HEK293 (cell line): Measurements from ENCODE around the gene TSPAN7.

Source experiments
- CTCF ChIA-PET: fragments of 350-600 bp; formaldehyde crosslinking; extraction: SDS; loops from one replicate; lab custom pipeline; 2021; ENCODE audit warnings: antibody characterized with exemption; lab: Yijun Ruan, JAX
- POLR2A ChIA-PET: fragments of 300-600 bp; formaldehyde crosslinking; extraction: SDS; loops from one replicate; lab custom pipeline; 2020; ENCODE audit warnings: antibody characterized with exemption, inconsistent platforms; lab: Yijun Ruan, JAX
- H3K27ac ChIP-seq: fragments of 200-500 bp; sonication (Bioruptor generic); 2 replicates; pipeline ENCODE4 v1.5.1; 2014; ENCODE audit warnings: low read depth, low read length, control low read depth, inconsistent platforms; ENCODE audit errors: extremely low read depth
- H3K36me3 ChIP-seq, 2 experiments: fragments of 200-500 bp in 1 of 2; sonication (Bioruptor generic) in 1 of 2; 1 replicate in 1 of 2; 2 replicates in 1 of 2; pipeline ENCODE4 v1.5.1; 2014 to 2017; ENCODE audit warnings: inconsistent platforms in 2 of 2, low read length in 2 of 2; ENCODE audit not compliant: control insufficient read depth in 2 of 2, insufficient read depth in 1 of 2
- H3K4me1 ChIP-seq: fragments of 200-500 bp; sonication (Bioruptor generic); 2 replicates; pipeline ENCODE4 v1.5.1; 2014; ENCODE audit warnings: mild to moderate bottlenecking, low read length, inconsistent platforms; ENCODE audit not compliant: control insufficient read depth, insufficient read depth
- H3K4me3 ChIP-seq: 2 replicates; pipeline ENCODE4 v1.5.1; 2011; ENCODE audit warnings: low read depth, mild to moderate bottlenecking, control low read depth, low read length, moderate library complexity
- H3K9me3 ChIP-seq: fragments of 200-500 bp; sonication (Bioruptor generic); 2 replicates; pipeline ENCODE4 v1.5.1; 2014; ENCODE audit warnings: low read depth, low read length, inconsistent platforms; ENCODE audit not compliant: control insufficient read depth, insufficient read depth
- EGR2 ChIP-seq: fragments of 450-650 bp; formaldehyde crosslinking; IDR thresholded peaks from 2 replicates; pipeline ENCODE4 v1.5.1; 2016; ENCODE audit warnings: low read depth, missing biosample characterization, missing genetic modification characterization
- GLIS1 ChIP-seq: fragments of 450-650 bp; formaldehyde crosslinking; IDR thresholded peaks from 2 replicates; pipeline ENCODE4 v1.5.1; 2016; ENCODE audit warnings: missing biosample characterization, missing genetic modification characterization
- GLIS2 ChIP-seq: fragments of 450-650 bp; formaldehyde crosslinking; IDR thresholded peaks from 2 replicates; pipeline ENCODE4 v1.5.1; 2016; ENCODE audit warnings: missing biosample characterization, missing genetic modification characterization
- HOXC10 ChIP-seq: sonication (generic); formaldehyde crosslinking; IDR thresholded peaks from 2 replicates; pipeline ENCODE4 v1.8.1; 2023; ENCODE audit warnings: mild to moderate bottlenecking, missing genetic modification reagents
- KLF17 ChIP-seq: fragments of 450-650 bp; formaldehyde crosslinking; IDR thresholded peaks from 2 replicates; pipeline ENCODE4 v1.5.1; 2016; ENCODE audit warnings: missing biosample characterization, missing genetic modification characterization
- PRDM4 ChIP-seq: fragments of 450-650 bp; formaldehyde crosslinking; IDR thresholded peaks from 2 replicates; pipeline ENCODE4 v1.5.1; 2017; ENCODE audit warnings: missing biosample characterization, missing genetic modification characterization
- RBAK ChIP-seq: fragments of 450-650 bp; formaldehyde crosslinking; IDR thresholded peaks from 2 replicates; pipeline ENCODE4 v1.5.1; 2016; ENCODE audit warnings: missing biosample characterization, missing genetic modification characterization
- TRIM28 ChIP-seq: IDR thresholded peaks from 2 replicates; pipeline ENCODE4 v1.6.1; 2011; ENCODE audit warnings: low read length, control low read depth, borderline replicate concordance
- ZBTB21 ChIP-seq: fragments of 450-650 bp; formaldehyde crosslinking; IDR thresholded peaks from 2 replicates; pipeline ENCODE4 v1.5.1; 2017; ENCODE audit warnings: missing biosample characterization, missing genetic modification characterization
- ZEB2 ChIP-seq: fragments of 450-650 bp; formaldehyde crosslinking; IDR thresholded peaks from 2 replicates; pipeline ENCODE4 v1.5.1; 2016; ENCODE audit warnings: missing biosample characterization, missing genetic modification characterization
- ZFP3 ChIP-seq: fragments of 450-650 bp; formaldehyde crosslinking; IDR thresholded peaks from 2 replicates; pipeline ENCODE4 v1.5.1; 2016; ENCODE audit warnings: low read depth, missing biosample characterization, missing genetic modification characterization
- ZIC2 ChIP-seq: fragments of 450-650 bp; formaldehyde crosslinking; IDR thresholded peaks from 2 replicates; pipeline ENCODE4 v1.5.1; 2016; ENCODE audit warnings: missing biosample characterization, missing genetic modification characterization
- ZNF140 ChIP-seq: fragments of 450-650 bp; formaldehyde crosslinking; IDR thresholded peaks from 2 replicates; pipeline ENCODE4 v1.5.1; 2016; ENCODE audit warnings: missing biosample characterization, missing genetic modification characterization
- ZNF155 ChIP-seq: fragments of 450-650 bp; formaldehyde crosslinking; IDR thresholded peaks from 2 replicates; pipeline ENCODE4 v1.5.1; 2016; ENCODE audit warnings: missing biosample characterization, missing genetic modification characterization
- ZNF169 ChIP-seq: fragments of 450-650 bp; formaldehyde crosslinking; IDR thresholded peaks from 2 replicates; pipeline ENCODE4 v1.5.1; 2016; ENCODE audit warnings: missing biosample characterization, missing genetic modification characterization
- ZNF266 ChIP-seq: fragments of 450-650 bp; formaldehyde crosslinking; IDR thresholded peaks from 2 replicates; pipeline ENCODE4 v1.5.1; 2016; ENCODE audit warnings: missing biosample characterization, missing genetic modification characterization, low read depth
- ZNF280D ChIP-seq: fragments of 450-650 bp; formaldehyde crosslinking; IDR thresholded peaks from 2 replicates; pipeline ENCODE4 v1.5.1; 2016; ENCODE audit warnings: missing biosample characterization, missing genetic modification characterization
- ZNF433 ChIP-seq: fragments of 450-650 bp; formaldehyde crosslinking; IDR thresholded peaks from 2 replicates; pipeline ENCODE4 v1.5.1; 2016; ENCODE audit warnings: missing biosample characterization, missing genetic modification characterization, low read depth
- TF ChIP-seq, protein P1 (sequence below): fragments of 450-650 bp; formaldehyde crosslinking; conservative IDR thresholded peaks from 2 replicates; pipeline ENCODE4 v1.5.1; 2016; ENCODE audit warnings: low read depth, missing biosample characterization, missing genetic modification characterization
- TF ChIP-seq, protein P2 (sequence below): fragments of 450-650 bp; formaldehyde crosslinking; IDR thresholded peaks from 2 replicates; pipeline ENCODE4 v1.5.1; 2016; ENCODE audit warnings: missing biosample characterization, missing genetic modification characterization
- TF ChIP-seq, protein P3 (sequence below): fragments of 450-650 bp; formaldehyde crosslinking; IDR thresholded peaks from 2 replicates; pipeline ENCODE4 v1.5.1; 2017; ENCODE audit warnings: missing biosample characterization, missing genetic modification characterization

The TSPAN7 gene

GRCh38 chrX:38561951-38562719, 793 bp downstream of the TSPAN7 start:
- POLR2A ChIA-PET: no interaction called here
- TF ChIP-seq, protein P1, sequence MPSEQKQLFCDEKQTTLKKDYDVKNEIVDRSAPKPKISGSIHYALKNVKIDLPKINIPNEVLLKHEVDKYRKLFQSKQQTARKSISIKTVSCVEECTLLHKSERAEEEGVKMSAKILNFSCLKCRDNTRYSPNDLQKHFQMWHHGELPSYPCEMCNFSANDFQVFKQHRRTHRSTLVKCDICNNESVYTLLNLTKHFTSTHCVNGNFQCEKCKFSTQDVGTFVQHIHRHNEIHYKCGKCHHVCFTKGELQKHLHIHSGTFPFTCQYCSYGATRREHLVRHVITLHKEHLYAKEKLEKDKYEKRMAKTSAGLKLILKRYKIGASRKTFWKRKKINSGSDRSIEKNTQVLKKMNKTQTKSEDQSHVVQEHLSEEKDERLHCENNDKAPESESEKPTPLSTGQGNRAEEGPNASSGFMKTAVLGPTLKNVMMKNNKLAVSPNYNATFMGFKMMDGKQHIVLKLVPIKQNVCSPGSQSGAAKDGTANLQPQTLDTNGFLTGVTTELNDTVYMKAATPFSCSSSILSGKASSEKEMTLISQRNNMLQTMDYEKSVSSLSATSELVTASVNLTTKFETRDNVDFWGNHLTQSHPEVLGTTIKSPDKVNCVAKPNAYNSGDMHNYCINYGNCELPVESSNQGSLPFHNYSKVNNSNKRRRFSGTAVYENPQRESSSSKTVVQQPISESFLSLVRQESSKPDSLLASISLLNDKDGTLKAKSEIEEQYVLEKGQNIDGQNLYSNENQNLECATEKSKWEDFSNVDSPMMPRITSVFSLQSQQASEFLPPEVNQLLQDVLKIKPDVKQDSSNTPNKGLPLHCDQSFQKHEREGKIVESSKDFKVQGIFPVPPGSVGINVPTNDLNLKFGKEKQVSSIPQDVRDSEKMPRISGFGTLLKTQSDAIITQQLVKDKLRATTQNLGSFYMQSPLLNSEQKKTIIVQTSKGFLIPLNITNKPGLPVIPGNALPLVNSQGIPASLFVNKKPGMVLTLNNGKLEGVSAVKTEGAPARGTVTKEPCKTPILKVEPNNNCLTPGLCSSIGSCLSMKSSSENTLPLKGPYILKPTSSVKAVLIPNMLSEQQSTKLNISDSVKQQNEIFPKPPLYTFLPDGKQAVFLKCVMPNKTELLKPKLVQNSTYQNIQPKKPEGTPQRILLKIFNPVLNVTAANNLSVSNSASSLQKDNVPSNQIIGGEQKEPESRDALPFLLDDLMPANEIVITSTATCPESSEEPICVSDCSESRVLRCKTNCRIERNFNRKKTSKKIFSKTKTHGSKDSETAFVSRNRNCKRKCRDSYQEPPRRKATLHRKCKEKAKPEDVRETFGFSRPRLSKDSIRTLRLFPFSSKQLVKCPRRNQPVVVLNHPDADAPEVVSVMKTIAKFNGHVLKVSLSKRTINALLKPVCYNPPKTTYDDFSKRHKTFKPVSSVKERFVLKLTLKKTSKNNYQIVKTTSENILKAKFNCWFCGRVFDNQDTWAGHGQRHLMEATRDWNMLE (tag by site-specific recombination): no peak
- peak; percentile 36; the same call in 1 of the 2 replicates for TF ChIP-seq KLF17 (tag by site-specific recombination)
- TF ChIP-seq ZNF169 (tag by site-specific recombination): no peak
- TF ChIP-seq ZIC2 (tag by site-specific recombination): 0 out of 2 replicates have a peak, but pooled peaks have one; percentile 13
- TF ChIP-seq EGR2 (tag by site-specific recombination): 0 out of 2 replicates have a peak, but pooled peaks have one; percentile 12
- TF ChIP-seq HOXC10 (CRISPR knock-in tag): no peak
- no peak for TF ChIP-seq RBAK (tag by site-specific recombination)
- peak; percentile 54 for TF ChIP-seq GLIS1 (tag by site-specific recombination)
- 0 out of 2 replicates have a peak, but pooled peaks have one; percentile 21 for TF ChIP-seq ZBTB21 (tag by site-specific recombination)
- TF ChIP-seq ZNF280D (tag by site-specific recombination): no peak
- no peak for TF ChIP-seq ZNF266 (tag by site-specific recombination)
- TF ChIP-seq, protein P2, sequence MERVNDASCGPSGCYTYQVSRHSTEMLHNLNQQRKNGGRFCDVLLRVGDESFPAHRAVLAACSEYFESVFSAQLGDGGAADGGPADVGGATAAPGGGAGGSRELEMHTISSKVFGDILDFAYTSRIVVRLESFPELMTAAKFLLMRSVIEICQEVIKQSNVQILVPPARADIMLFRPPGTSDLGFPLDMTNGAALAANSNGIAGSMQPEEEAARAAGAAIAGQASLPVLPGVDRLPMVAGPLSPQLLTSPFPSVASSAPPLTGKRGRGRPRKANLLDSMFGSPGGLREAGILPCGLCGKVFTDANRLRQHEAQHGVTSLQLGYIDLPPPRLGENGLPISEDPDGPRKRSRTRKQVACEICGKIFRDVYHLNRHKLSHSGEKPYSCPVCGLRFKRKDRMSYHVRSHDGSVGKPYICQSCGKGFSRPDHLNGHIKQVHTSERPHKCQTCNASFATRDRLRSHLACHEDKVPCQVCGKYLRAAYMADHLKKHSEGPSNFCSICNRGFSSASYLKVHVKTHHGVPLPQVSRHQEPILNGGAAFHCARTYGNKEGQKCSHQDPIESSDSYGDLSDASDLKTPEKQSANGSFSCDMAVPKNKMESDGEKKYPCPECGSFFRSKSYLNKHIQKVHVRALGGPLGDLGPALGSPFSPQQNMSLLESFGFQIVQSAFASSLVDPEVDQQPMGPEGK (tag by site-specific recombination): peak; percentile 33; the same call in 1 of the 2 replicates
- 0 out of 2 replicates have a peak, but pooled peaks have one; percentile 36 for TF ChIP-seq ZEB2 (tag by site-specific recombination)
- TF ChIP-seq, protein P3, sequence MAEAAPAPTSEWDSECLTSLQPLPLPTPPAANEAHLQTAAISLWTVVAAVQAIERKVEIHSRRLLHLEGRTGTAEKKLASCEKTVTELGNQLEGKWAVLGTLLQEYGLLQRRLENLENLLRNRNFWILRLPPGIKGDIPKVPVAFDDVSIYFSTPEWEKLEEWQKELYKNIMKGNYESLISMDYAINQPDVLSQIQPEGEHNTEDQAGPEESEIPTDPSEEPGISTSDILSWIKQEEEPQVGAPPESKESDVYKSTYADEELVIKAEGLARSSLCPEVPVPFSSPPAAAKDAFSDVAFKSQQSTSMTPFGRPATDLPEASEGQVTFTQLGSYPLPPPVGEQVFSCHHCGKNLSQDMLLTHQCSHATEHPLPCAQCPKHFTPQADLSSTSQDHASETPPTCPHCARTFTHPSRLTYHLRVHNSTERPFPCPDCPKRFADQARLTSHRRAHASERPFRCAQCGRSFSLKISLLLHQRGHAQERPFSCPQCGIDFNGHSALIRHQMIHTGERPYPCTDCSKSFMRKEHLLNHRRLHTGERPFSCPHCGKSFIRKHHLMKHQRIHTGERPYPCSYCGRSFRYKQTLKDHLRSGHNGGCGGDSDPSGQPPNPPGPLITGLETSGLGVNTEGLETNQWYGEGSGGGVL: peak; percentile 76; the same call in 1 of the 2 replicates
- TF ChIP-seq TRIM28: no peak
- peak; percentile 34; the same call in 1 of the 2 replicates for TF ChIP-seq GLIS2 (tag by site-specific recombination)
- TF ChIP-seq ZNF433 (tag by site-specific recombination): no peak
- TF ChIP-seq ZNF140: no peak
- TF ChIP-seq PRDM4 (tag by site-specific recombination): no peak
- TF ChIP-seq ZFP3: no peak
- TF ChIP-seq ZNF155 (tag by site-specific recombination): no peak

More at GRCh38 chrX:38561951-38562719, 793 bp downstream of the TSPAN7 start:
- no peaks in the 10 kb centered on the region for H3K9me3 ChIP-seq
- peaks cover 2% of the 10 kb centered on the region; the same call in 1 of the 2 replicates for H3K4me1 ChIP-seq
- H3K4me3 ChIP-seq: peak overlapping the region; percentile 49
- H3K36me3 ChIP-seq: no peaks in the 10 kb centered on the region
- CTCF ChIA-PET: interaction anchor here (0.7 kb wide), 1 partner anchor 33 kb away, joined by 5 read pairs; no protein-coding TSS in a partner anchor
- H3K27ac ChIP-seq: peak overlapping the region; percentile 41; the same call in 1 of the 2 replicates
